Activated CD4-positive, alpha-beta T cell treated with anti-CD3 and anti-CD28 coated beads, Interleukin-2, Interleukin-6, amounts not matched to agents 100 ng/mL and 50 ng/mL, durations not matched to agents 16 hours and 8 hours (primary cell): ENCODE data around the gene TPI1.
"Not testable (repeated sequence)": the region's sequence is repeated elsewhere in the genome, so short reads cannot be mapped to it uniquely, and the experiment has no call there.

Experiments used
- DNase-seq: peaks from one replicate; pipeline ENCODE4 v3.0.0-alpha.2; 2020

Gene TPI1

DNA sequence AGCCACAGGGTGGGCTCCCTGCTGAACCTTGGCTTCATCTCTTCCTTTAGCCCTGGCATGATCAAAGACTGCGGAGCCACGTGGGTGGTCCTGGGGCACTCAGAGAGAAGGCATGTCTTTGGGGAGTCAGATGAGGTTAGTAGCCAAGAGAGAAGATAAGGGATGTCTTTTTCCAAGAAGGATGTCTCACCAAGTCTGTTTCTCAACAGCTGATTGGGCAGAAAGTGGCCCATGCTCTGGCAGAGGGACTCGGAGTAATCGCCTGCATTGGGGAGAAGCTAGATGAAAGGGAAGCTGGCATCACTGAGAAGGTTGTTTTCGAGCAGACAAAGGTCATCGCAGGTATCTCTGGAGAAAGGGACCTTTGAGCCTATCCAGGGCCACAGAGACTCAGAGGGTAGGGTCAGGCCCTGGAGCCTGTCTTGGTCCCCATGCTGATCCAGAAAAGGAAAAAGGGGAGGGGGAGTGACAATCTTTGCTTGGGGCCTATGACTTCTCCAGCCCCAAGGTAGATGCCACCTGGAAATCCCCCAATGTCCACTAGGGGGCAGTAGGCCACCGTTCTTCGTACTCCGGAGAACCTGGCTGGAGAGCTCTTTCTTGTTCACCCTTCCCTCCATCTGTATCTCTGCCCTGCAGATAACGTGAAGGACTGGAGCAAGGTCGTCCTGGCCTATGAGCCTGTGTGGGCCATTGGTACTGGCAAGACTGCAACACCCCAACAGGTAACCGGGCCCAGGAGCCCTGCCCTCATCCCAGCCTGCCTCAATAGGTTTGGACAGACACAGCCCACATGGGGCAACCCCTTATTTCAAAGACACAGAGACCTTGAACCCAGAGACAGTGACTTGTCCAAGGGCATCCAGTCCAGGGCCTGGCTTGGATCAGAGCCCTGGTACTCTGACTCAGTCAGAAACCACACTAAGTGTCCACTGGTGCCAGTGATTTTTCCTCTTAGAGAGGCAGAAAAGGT, 2.0 kb downstream of the TPI1 start:
- peak; percentile 90 for DNase-seq

DNA sequence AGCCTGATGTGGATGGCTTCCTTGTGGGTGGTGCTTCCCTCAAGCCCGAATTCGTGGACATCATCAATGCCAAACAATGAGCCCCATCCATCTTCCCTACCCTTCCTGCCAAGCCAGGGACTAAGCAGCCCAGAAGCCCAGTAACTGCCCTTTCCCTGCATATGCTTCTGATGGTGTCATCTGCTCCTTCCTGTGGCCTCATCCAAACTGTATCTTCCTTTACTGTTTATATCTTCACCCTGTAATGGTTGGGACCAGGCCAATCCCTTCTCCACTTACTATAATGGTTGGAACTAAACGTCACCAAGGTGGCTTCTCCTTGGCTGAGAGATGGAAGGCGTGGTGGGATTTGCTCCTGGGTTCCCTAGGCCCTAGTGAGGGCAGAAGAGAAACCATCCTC, 3.0 kb downstream of the TPI1 start:
- not testable (repeated sequence) for DNase-seq

DNA sequence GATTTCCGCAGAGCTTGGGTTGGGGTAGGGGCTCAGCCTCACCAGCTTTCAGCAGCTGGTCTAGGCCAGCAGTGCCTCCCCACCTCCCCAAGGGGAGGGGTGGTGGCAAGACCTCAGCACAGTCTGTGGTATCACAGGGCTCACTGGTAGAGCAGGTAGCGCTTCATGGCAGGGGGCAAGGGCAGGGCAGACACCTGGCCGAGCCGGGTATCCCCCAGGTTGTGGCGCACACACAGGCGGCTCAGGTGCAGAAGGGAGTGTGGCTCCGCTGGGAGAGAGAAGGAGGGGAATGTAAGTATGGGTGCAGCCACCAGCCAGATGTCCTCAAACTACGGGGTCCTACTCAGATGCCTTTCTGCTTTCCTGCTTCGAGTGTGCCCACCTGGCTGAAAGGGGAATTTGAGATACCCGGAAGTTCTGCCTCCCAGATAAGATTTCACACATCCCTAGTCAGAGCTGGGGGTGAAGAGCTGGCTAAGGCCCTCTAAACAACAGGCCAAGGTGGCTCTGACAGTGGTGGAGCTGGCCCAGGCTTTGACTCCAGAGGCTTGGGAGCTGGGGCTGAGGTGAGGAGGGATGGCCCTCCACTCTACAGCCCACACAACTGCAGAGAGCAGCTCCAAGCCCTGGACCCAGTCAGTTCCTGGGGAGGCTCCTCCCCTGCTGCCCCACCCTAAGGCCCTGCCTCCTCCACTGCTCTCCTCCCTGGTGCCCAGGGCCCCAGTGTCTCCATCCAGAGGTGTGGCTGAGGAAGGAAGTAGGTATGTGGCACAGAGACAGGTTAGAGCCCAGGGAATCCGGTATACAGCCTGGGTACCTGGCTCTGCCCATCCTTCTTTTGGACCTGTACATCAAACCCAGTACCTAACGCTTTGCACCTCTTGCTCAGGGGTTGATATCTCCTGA, 4.0 kb downstream of the TPI1 start:
- peak; percentile 65 for DNase-seq

DNA sequence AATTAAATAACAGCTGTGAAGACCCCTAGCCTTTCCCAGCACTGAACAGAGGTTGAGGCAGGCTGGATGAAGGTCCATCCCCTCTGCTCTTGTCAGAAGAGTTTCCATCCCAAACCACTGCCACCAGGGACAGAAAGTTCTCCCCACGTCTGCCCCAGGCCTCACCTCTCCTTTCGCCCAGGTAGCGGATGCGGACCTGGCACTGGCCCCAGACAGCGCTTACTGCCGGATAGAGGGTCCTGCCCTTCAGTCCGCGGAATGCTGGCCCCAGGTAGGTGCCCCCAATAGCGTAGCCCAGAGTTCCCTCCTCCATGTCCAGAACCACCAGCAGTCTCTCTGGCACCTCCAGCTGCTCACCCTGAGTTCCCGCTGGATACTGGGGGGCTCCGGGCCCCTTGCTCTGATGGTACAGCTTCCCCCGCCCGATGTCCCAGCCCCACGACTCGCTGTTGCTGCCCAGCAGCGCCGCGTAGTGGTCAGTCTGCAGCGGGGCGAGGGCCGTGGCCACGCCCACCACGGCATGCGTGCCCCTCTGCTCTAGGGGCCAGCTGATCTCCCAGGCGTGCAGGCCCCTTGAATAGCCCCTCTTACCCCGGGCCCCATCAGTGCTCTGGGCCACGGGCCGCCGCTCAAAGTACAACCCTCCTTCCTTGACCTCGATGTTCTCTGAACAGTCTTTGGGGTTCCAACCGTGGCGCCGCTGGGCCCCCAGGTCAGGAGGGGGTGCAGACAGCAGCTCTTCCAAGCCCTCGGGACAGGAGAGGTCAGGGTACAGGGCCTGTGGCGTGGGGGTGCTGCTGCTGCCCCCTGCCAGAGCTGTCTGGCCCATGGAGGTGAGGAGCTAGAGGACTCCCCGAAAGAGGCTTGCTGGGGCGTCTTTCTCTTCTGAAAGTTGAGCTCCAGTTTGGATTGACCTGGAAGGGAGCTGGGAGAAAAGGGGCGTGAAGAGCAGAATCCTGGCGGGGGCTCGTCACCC, 5.0 kb downstream of the TPI1 start:
- peak; percentile 90 for DNase-seq

DNA sequence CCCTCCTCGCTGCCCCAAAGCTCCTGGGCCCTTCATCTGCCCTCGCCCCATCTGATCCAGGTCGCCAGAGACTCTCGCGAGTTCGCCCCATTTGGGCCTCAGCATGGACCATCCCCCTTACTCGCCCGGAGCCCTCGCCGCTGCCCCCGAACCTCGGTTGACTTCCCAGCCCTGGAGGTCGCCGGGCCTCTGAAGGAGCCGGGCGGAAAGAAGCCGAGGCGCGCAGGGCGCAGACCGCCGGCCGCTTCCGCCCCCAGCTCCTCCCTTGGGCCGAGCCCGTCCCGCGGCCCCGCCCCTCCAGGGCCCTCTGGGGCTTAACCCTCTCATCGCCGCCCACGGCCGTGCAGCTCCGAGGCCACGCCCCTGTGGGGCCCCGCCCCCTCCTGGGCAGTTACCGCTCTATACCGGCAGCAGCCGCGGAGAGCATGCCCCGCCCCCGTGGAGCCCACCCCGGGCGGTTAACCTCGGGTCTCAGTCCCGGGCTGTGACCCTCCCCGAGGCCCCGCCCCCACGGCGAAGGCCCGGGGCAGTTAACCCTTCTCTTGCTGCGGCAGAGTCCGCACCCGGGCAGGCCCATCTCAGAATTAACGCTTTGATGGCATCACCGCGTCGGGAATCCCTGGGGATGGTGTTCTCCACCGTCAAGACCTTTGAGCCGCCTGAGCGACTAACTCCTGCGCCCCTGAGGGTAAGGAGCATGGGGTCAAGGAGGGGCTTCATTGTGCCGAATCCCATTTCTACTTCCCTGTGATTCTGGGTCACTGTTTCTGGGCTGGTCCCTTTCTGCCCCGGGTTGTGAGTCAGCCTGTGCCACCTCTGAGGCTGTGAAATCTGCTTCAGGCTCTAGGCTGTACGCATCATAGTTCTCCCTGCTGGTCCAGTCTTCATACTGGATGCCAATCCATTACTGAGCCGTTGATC, 6.0 kb downstream of the TPI1 start, which contains the start of gene SPSB2:
Gene SPSB2, minus strand, starts transcription at position 210 of the 921 bp plus-strand sequence. CDS start 402 bp downstream, outside the sequence.
- DNase-seq: peak; percentile 99

DNA sequence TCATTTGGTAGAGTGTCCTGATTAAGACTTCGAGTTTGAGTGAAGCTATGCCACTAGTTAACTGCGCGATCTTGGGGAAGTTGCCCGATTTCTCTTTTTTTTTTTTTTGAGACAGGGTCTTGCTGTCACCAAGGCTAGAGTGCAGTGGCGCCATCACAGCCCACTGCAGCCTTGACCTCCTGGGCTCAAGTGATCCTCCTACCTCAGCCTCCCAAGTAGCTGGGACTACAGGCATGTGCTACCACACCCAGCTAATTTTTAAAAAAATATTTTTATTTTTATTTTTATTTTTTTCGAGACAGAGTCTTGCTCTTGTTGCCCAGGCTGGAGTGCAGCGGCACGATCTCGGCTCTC, 6.7 kb downstream of the TPI1 start:
- DNase-seq: not testable (repeated sequence)

DNA sequence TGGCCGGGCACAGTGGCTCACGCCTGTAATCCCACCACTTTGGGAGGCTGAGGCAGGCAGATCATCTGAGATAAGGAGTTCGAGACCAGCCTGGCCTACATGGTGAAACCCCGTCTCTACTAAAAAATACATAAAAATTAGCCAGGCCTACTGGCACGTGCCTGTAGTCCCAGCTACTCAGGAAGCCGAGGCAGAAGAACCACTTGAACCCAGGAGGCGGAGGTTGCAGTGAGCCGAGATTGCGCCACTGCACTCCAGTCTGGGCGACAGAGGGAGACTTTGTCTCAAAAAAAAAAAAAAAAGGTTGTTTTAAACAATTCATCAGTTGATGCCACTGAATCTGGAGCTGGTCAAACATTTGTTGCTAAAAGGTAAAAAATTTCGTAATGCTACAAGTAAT, 12.5 kb downstream of the TPI1 start:
- not testable (repeated sequence) for DNase-seq

DNA sequence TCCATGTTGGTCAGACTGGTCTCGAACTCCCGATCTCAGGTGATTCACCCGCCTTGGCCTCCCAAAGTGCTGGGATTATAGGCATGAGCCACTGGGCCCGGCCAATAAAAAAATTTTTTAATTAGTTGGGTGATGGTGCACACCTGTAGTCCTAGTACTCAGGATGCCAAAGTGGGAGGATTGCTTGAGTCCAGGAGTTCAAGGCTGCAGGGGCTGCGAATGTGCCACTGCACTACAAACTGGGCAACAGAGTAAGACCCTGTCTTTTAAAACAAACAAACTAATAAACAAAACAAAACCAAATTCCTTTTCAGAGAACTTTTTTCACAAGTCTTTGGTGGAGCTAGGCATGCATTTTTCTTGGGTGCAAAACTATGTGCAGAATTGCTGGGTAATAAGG, 15.9 kb downstream of the TPI1 start:
- DNase-seq: no peak

DNA sequence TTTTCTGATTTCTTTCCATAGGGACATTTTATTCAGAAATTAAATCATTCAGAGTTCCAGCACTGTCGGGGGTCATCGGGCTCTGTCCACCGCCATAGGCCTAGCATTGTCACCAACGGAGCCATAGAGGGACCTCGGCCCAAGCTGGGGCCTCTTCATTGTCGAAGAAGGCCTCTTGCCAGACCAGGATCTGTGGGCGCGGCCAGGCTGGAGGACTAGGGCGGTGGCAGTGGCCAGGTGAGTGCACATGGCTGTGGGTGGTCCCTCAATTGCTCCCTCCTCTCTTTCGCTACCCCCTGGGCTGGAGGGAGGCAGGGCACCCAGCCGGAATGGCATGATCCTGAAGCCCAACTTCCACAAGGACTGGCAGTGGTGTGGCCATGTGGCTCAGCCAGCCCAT, 16.4 kb downstream of the TPI1 start:
- DNase-seq: no peak

DNA sequence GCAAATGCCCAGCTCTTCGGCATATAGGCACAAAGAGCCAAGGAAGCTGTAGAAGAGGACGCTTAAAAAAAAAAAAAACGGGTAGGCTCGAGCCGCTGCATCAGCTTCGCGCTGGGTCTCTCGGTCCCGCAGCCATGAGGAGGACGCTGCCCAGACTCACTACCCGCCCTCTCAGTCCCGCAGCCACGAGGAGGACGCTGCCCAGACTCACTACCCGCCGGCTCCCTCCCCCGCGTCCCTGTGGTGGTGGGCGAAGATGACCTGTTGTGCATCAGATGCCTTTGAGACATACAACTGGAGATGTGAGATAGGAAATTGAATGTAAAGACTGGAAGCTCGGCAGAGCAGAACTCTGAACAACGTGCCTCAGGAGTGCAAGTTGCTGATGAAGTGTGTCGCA, 17.2 kb downstream of the TPI1 start:
- no peak for DNase-seq

DNA sequence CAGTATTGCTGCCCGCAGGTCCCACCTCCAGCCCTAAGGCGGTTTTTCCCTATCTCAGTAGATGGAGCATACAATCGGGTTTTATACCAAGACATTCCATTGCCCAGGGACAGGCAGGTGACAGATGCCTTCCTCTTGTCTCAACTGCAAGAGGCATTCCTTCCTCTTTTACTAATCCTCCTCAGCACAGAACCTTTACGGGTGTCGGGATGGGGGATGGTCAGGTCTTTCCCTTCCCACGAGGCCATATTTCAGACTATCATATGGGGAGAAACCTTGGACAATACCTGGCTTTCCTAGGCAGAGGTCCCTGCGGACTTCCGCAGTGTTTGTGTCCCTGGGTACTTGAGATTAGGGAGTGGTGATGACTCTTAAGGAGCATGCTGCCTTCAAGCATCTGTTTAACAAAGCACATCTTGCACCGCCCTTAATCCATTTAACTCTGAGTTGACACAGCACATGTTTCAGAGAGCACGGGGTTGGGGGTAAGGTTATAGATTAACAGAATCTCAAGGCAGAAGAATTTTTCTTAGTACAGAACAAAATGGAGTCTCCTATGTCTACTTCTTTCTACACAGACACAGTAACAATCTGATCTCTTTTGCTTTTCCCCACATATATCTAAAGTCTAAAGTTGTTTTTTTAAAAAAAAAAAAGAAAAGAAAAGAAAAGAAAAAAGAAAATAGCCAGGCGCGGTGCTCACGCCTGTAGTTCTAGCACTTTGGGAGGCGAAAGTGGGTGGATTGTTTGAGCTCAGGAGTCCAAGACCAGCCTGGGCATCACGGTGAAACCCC, 19.1 kb downstream of the TPI1 start:
- not testable (repeated sequence) for DNase-seq

DNA sequence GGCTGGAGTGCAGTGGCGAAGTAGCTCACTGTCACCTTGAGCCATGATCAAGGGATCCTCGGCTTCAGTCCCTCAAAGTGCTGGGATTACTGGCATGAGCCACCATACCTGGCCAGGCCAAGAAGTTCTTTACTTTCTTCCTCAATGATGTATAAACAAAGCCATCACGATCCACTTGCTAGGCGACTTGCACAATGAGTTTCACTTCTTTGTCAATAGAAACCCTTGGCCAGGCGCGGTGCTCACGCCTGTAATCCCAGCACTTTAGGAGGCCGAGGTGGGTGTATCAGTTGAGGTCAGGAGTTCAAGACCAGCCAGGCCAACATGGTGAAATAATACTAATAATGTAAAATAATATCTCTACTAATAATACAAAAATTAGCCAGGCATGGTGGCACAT, 20.1 kb downstream of the TPI1 start:
- DNase-seq: no peak

DNA sequence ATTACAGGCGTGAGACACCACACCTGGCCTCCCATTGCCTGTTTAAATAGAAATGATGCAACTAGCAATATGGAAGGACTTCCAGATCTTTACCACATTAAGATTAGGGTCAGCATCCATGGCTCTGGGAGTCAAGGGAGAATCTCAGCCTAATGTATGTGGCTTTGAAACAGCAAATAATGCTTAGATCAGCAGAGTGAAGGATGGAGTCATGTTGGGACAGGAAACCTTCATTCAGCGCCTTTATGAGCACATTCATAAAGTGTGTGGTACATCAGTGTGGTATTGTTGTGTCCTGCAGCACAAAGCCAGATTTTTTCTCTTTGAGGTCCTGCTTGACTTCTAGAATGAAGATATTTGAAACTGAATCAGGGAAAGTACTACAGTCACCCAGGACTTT, 21.0 kb downstream of the TPI1 start:
- DNase-seq: peak; percentile 21

DNA sequence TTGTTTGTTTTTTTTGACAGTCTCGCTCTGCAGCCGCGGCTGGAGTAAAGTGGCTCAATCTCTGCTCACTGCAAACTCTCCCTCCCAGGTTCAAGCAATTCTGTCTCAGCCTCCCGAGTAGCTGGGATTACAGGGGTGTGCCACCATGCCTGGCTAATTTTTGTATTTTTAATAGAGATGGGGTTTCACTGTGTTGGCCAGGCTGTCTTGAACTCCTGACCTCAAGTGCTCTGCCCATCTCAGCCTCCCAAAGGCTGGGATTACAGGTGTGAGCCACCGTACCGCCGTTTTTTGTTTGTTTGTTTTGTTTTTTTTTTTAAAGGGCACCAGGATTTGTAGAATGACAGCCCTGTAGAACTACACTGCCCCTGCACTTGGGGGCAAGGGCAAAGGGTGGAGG, 21.5 kb downstream of the TPI1 start:
- not testable (repeated sequence) for DNase-seq

DNA sequence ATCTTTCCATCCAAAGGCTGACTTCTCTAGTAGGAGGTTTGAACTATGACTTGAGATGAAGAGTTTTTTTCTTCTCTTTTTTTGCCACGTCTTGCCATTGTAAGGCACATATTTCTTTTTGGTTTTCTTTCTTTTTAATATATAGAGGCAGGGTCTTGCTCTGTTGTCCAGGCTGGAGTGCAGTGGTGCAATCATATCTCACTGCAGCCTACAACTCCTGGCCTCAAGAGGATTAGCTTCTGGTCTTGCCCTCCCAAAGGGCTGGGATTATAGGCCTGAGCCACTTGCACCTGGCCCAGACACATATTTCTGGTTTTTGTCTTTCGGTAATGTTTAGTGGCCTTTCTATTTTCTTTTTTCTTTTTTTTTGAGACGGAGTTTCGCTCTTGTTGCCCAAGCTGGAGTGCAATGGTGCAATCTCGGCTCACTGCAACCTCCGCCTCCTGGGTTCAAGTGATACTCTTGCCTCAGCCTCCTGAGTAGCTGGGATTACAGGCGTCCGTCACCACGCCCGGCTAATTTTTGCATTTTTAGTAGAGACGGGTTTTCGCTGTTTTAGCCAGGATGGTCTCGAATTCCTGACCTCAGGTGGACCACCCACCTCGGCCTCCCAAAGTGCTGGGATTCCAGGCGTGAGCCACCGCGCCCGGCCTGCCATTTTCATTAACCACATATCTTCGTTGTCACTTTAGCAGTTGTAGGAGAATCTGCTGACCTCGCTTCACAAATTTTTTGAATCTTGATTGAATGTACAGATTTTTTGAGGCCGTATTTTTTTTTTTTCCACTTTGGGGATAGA, 22.6 kb downstream of the TPI1 start:
- DNase-seq: not testable (repeated sequence)

DNA sequence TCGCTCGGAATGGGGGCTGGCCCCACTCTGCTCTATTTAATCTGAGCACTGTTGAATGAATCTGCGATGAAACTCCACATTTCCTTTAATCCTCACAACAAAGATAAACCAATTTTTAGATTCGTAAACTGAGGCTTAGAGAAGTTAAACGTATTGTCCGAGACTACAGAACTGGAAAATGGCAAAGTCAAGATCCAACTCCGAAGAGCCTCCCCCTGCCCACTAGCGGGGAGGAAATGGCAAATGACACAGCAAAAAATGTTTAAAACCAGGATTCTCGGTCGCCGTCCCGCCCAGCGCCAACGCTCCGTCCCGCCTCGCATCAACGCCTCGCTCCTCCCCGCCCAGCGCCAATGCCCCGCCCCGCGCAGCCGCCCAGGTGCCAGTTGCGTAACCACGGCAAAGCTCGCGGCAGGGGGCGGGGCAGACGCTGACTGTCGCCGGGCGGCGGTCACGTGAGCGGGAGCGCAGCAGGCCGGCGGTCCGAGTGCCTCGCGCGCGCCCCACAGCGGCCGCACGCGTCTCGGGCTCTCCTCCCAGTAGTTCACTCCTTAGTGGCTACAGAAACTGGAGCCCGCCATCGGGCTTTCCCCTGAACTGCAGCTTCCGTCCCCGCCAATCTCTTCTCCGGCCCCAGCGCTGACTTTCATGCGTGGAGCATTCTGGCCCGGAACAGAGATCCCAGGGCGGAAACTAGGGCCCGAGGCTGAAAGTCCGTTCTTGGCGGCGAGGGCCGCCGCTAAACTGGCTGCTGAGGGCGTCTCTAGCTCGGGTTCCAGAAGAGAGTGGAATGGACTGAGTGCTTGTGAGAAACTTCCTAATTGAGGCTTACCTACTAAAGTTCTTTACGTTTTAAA, 23.7 kb downstream of the TPI1 start:
- peak; percentile 99 for DNase-seq

DNA sequence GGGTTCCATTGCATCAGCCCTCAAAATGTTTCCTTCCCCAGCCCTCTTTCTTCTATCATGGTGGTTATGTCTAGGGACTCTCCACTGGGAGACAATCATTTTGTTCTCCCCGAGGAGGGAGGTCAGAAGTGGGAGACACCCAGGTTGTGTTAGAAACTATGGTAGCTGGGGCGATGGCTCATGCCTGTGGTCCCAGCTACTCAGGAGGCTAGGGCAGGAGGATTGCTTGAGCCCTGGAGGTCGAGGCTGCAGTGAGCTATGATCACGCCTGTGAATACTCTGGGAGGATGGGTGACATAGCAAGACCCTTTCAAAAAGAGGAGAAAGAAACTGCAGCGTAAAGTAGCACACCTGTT, 24.3 kb downstream of the TPI1 start:
- no peak for DNase-seq

DNA sequence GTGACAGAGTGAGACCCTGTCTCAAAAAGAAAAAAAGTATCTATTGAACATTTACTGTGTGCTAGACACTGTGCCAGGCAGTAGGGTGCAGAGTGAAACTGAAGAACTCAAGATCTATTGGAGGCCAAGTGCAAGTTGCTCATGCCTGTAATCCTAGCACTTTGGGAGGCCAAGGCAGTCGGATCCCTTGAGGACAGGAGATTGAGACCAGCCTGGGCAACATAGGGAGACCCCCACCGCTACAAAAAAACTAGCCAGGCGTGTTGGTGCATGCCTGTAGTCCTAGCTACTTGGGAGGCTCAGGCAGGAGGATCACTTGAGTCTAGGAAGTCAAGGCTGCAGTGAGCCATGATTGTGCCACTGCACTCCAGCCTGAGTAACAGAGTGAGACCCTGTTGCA, 25.4 kb downstream of the TPI1 start:
- not testable (repeated sequence) for DNase-seq

DNA sequence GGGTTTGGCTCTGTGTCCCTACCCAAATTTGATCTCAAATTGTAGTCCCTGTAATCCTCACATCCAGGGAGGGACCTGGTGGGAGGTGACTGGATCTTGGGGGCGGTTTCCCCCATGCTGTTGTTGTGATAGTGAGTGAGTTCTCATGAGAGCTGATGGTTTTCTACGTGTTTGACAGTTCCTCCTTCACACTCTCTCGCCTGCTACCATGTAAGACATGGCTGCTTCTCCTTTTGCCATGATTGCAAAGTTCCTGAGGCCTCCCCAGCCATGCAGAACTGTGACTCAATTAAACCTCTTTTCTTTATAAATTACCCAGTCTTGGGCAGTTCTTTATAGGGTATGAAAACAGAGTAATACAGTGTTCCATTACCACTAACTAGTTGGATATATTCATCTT, 27.0 kb downstream of the TPI1 start:
- no peak for DNase-seq
